ENCODE results near the gene AFTPH. TPM values are rescaled to one million over a fixed set of nuclear protein-coding genes. Genes with fewer than 3 reads are reported as not detected.

AFTPH gene
- total and polyA plus RNA-seq, 9 of the 15 experiments (the other 6 are each of a cell fraction or from before 2014, with no cell fraction given): 8.0 to 26.2 (median 13.8) TPM

GRCh38 chr2:64622443-64623241 is 98.5 kb downstream of the AFTPH start:
- Histone ChIP-seq H2AFZ (ENCODE audit: low read depth, low read length) (0 out of 2 replicates have a peak overlapping the region, but pooled peaks have one; percentile 50), H3K27me3 (ENCODE audit: control insufficient read depth in 2 of 2, insufficient read depth in 2 of 2, low read length in 2 of 2) (no peaks in the 10 kb centered on the region), H3K79me2 (ENCODE audit: control insufficient read depth, insufficient read depth, low read length) (no peaks in the 10 kb centered on the region), H3K4me1 (replicated peaks in 1 of 2; ENCODE audit: control insufficient read depth in 2 of 2, insufficient read depth in 2 of 2, low read length in 2 of 2) (peaks cover 0 to 8% of the 10 kb centered on the region in 2 experiments; a peak in 3 of 5 replicates), H3K9me3 (replicated peaks; ENCODE audit: control insufficient read depth, insufficient read depth, low read depth, low read length) (no peaks in the 10 kb centered on the region), H3K4me2 (ENCODE audit: insufficient read depth, low read length) (no peak overlapping the region), H3K4me3 (no peak overlapping the region), H3K36me3 (ENCODE audit: control insufficient read depth, insufficient read depth, low read length) (no peaks in the 10 kb centered on the region), H4K20me1 (replicated peaks; ENCODE audit: control insufficient read depth, insufficient read depth, low read length) (no peaks in the 10 kb centered on the region), H3K27ac (ENCODE audit: extremely low read depth, low read depth, low read length) (no peak overlapping the region), H3K9ac (ENCODE audit: insufficient read depth in 1 of 2, low read depth in 2 of 2, low read length in 2 of 2) (peak overlapping the region in 1 of 2 experiments; percentile 38; a peak in 1 of 4 replicates), H3K9me1 (ENCODE audit: control insufficient read depth, insufficient read depth, low read length) (no peaks in the 10 kb centered on the region)
- BruUV-seq (replicated peaks): no TSS peak
- no peak for FAIRE-seq
- DNase-seq (ENCODE audit: extremely low read depth in 1 of 4, low spot score in 3 of 4): no peak
- CTCF ChIA-PET (ENCODE audit: low intra/inter-chr PET ratio): no interaction called here
- ATAC-seq: no peak
- POLR2A ChIA-PET: no interaction called here
- in situ Hi-C loops (cut with MboI): no loop called here
- intact Hi-C loops (cut with micrococcal nuclease): no loop called here
- WGBS (ENCODE audit: insufficient coverage, low coverage, missing lambda C conversion rate): 59% methylated on average over 13 of the region's 13 CpGs
- TF ChIP-seq ZNF75A (CRISPR knock-in tag; IDR thresholded peaks at IDR 0.05): no peak
- no peak for TF ChIP-seq BMI1 (IDR thresholded peaks at IDR 0.05; ENCODE audit: low read length)
- TF ChIP-seq SNAPC5 (CRISPR knock-in tag; IDR thresholded peaks at IDR 0.05): no peak
- TF ChIP-seq, protein P1, sequence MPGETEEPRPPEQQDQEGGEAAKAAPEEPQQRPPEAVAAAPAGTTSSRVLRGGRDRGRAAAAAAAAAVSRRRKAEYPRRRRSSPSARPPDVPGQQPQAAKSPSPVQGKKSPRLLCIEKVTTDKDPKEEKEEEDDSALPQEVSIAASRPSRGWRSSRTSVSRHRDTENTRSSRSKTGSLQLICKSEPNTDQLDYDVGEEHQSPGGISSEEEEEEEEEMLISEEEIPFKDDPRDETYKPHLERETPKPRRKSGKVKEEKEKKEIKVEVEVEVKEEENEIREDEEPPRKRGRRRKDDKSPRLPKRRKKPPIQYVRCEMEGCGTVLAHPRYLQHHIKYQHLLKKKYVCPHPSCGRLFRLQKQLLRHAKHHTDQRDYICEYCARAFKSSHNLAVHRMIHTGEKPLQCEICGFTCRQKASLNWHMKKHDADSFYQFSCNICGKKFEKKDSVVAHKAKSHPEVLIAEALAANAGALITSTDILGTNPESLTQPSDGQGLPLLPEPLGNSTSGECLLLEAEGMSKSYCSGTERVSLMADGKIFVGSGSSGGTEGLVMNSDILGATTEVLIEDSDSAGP (CRISPR knock-in tag; IDR thresholded peaks at IDR 0.05): no peak
- TF ChIP-seq, protein P2, sequence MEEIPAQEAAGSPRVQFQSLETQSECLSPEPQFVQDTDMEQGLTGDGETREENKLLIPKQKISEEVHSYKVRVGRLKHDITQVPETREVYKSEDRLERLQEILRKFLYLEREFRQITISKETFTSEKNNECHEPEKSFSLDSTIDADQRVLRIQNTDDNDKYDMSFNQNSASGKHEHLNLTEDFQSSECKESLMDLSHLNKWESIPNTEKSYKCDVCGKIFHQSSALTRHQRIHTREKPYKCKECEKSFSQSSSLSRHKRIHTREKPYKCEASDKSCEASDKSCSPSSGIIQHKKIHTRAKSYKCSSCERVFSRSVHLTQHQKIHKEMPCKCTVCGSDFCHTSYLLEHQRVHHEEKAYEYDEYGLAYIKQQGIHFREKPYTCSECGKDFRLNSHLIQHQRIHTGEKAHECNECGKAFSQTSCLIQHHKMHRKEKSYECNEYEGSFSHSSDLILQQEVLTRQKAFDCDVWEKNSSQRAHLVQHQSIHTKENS (CRISPR knock-in tag; IDR thresholded peaks at IDR 0.05): no peak
- TF ChIP-seq ZNF77 (CRISPR knock-in tag; IDR thresholded peaks at IDR 0.05): no peak
- TF ChIP-seq ZNF184 (CRISPR knock-in tag; IDR thresholded peaks at IDR 0.05): no peak
- no peak for TF ChIP-seq GTF2E2 (tag; IDR thresholded peaks at IDR 0.05)
- no peak for TF ChIP-seq TCF15 (CRISPR knock-in tag; IDR thresholded peaks at IDR 0.05)
- TF ChIP-seq YBX1 (IDR thresholded peaks at IDR 0.05): no peak
- no peak for TF ChIP-seq POLR2B (IDR thresholded peaks at IDR 0.05; ENCODE audit: low read depth, partially characterized antibody)
- TF ChIP-seq ARNT (IDR thresholded peaks at IDR 0.05): no peak
- no peak for TF ChIP-seq SMARCB1 (IDR thresholded peaks at IDR 0.05; ENCODE audit: insufficient read length, low read depth)
- TF ChIP-seq CUX1 (CRISPR knock-in tag; IDR thresholded peaks at IDR 0.05): no peak

Data from K562 (cell line).